ENCODE data around the gene BAZ2B.

The BAZ2B gene, protein sequence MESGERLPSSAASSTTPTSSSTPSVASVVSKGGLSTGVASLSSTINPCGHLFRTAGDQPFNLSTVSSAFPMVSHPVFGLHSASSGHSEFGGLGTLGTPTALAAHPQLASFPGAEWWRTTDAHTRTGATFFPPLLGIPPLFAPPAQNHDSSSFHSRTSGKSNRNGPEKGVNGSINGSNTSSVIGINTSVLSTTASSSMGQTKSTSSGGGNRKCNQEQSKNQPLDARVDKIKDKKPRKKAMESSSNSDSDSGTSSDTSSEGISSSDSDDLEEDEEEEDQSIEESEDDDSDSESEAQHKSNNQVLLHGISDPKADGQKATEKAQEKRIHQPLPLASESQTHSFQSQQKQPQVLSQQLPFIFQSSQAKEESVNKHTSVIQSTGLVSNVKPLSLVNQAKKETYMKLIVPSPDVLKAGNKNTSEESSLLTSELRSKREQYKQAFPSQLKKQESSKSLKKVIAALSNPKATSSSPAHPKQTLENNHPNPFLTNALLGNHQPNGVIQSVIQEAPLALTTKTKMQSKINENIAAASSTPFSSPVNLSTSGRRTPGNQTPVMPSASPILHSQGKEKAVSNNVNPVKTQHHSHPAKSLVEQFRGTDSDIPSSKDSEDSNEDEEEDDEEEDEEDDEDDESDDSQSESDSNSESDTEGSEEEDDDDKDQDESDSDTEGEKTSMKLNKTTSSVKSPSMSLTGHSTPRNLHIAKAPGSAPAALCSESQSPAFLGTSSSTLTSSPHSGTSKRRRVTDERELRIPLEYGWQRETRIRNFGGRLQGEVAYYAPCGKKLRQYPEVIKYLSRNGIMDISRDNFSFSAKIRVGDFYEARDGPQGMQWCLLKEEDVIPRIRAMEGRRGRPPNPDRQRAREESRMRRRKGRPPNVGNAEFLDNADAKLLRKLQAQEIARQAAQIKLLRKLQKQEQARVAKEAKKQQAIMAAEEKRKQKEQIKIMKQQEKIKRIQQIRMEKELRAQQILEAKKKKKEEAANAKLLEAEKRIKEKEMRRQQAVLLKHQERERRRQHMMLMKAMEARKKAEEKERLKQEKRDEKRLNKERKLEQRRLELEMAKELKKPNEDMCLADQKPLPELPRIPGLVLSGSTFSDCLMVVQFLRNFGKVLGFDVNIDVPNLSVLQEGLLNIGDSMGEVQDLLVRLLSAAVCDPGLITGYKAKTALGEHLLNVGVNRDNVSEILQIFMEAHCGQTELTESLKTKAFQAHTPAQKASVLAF (N-terminal part only)

DNA sequence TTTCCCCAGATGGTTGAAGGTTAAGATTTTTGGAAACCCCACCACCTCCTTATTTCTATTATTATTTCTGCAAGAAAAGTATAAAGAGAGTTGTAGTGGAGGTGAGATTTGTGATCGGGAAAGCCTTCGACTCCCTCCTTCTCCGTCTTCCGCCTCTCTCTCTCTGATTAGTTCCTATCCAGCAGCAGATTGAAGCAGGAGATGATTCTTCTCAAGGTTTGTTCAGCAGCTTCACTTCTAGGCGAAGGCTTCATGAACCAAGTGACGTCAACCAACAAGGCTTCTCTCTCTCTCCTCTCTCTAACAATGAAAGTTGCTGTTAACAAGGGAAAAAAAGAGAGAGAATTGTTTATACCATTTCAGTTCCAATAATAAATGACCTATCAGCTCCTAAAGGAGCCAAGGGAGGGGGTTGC, at the start of gene BAZ2B:
Gene BAZ2B (minus strand): TSS at position 263 of the 416 bp plus-strand sequence. CDS start 137,829 bp downstream, outside the sequence.
- Histone ChIP-seq H3K4me3 (ENCODE audit: low read depth, low read length) (peak within 1 kb of the TSS; percentile 94), H2AFZ (ENCODE audit: low read length, unreplicated experiment) (peak within 1 kb of the TSS; percentile 97), H3K4me1 (ENCODE audit: control insufficient read depth, insufficient read depth, low read length, unreplicated experiment) (peaks cover 22% of the 10 kb centered on the region), H3K79me2 (ENCODE audit: control insufficient read depth, insufficient read depth, low read length, unreplicated experiment) (peaks cover 22% of the 10 kb centered on the region), H3K27ac (ENCODE audit: low read depth, low read length) (peak within 1 kb of the TSS; percentile 87), H3K27me3 (ENCODE audit: insufficient read depth, low read length) (no peaks in the 10 kb centered on the region), H3K36me3 (ENCODE audit: insufficient read depth, low read length) (no peaks in the 10 kb centered on the region)

DNA sequence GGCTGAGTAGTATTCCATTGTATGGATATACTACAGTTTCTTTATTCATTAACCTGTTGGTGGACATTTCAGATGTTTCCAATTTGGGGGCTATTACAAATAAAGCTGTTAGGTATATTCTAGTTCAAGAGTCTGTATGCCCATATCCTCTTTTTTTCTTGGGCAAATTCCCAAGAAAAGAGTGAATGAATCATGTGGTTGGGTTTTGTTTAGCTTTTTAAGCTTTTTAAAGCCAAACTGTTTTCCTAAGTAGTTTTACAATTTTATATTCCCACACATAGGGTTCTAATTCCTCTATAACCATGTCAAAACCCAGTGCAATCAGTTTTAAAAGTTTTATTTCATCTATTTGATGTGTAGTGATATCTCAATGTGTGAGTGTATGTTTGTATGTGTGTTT, 44.9 kb upstream of the BAZ2B start:
- H2AFZ ChIP-seq (ENCODE audit: low read length, unreplicated experiment) = no peak overlapping the region

DNA sequence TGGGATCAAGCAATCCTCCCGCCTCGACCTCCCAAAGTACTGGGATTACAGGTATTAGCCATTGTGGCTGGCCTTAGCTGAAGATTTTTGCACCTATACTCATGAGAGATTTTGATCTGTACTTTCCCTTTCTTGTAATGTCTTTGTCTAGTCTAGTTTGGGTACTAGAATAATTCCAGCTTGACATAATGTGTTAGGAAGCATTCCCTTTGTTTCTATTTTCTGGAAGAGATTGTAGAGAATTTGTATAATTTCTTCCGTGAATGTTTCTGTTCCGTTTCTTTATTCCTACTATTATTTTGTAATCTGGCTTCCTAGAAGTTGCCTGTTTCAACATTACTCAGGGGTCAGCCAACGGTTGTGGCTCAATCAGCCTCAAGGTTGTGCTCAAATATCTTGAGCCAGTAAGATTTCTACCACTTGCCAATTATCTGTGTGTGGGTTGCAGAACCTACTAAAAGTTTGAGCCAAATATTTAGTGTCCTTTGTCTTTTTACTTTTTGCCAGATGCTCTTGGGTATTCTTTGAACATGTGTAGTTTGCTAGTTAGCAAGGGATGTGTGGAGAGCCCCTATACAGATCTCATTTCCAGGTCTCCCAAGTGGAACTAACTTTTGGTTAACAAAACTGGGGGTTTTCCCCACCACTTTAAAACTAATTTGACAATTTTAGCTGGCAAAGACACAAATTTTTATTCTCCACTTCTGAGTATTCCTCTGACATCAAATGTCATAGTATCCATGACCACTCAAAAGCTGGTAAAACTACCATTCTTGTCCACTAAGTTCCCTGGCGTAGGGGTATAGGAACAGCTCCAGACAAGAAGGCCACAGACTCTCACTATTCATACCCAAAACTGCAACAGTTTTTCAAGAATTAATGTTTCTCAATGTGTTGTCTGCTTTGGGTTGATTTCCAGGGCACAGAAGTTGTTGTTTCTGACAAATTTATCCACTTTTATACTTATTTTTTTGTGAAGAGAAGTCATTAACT, 42.8 kb upstream of the BAZ2B start:
- H3K27me3 ChIP-seq (ENCODE audit: insufficient read depth, low read length) = no peaks in the 10 kb centered on the region
- H3K4me3 ChIP-seq (ENCODE audit: low read depth, low read length) = no peak overlapping the region
- no peaks in the 10 kb centered on the region for H3K79me2 ChIP-seq (ENCODE audit: control insufficient read depth, insufficient read depth, low read length, unreplicated experiment)
- H3K36me3 ChIP-seq (ENCODE audit: insufficient read depth, low read length) = no peaks in the 10 kb centered on the region
- no peak overlapping the region for H2AFZ ChIP-seq (ENCODE audit: low read length, unreplicated experiment)
- H3K4me1 ChIP-seq (ENCODE audit: control insufficient read depth, insufficient read depth, low read length, unreplicated experiment) = no peaks in the 10 kb centered on the region
- H3K27ac ChIP-seq (ENCODE audit: low read depth, low read length) = no peak overlapping the region

More for the DNA sequence above, 44.9 kb upstream of the BAZ2B start:
- Histone ChIP-seq H3K36me3 (ENCODE audit: insufficient read depth, low read length) (no peaks in the 10 kb centered on the region), H3K79me2 (ENCODE audit: control insufficient read depth, insufficient read depth, low read length, unreplicated experiment) (no peaks in the 10 kb centered on the region), H3K4me3 (ENCODE audit: low read depth, low read length) (no peak overlapping the region), H3K27me3 (ENCODE audit: insufficient read depth, low read length) (no peaks in the 10 kb centered on the region), H3K4me1 (ENCODE audit: control insufficient read depth, insufficient read depth, low read length, unreplicated experiment) (no peaks in the 10 kb centered on the region), H3K27ac (ENCODE audit: low read depth, low read length) (no peak overlapping the region)

DNA sequence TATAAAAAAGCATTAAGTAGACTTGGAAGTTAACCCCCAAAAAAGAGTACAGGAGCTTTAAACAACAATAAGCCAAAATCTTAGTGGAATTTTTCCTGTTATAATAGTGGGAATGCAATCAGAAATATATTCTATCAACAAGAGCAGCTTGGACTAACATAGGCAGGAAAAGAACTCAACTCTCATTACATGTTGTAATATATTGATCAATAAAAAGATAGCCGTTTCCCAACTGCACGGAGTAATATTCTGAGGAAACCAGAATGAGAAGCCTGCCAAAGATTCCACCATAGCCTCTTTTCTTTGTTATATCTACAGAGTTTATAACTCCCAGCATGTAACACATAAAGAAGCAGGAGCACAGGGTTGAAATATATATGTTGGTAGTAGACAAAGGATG, 37.6 kb upstream of the BAZ2B start:
- Histone ChIP-seq H3K27ac (ENCODE audit: low read depth, low read length) (no peak overlapping the region), H3K4me1 (ENCODE audit: control insufficient read depth, insufficient read depth, low read length, unreplicated experiment) (no peaks in the 10 kb centered on the region), H3K36me3 (ENCODE audit: insufficient read depth, low read length) (no peaks in the 10 kb centered on the region), H3K79me2 (ENCODE audit: control insufficient read depth, insufficient read depth, low read length, unreplicated experiment) (no peaks in the 10 kb centered on the region), H3K27me3 (ENCODE audit: insufficient read depth, low read length) (no peaks in the 10 kb centered on the region), H2AFZ (ENCODE audit: low read length, unreplicated experiment) (no peak overlapping the region), H3K4me3 (ENCODE audit: low read depth, low read length) (no peak overlapping the region)

DNA sequence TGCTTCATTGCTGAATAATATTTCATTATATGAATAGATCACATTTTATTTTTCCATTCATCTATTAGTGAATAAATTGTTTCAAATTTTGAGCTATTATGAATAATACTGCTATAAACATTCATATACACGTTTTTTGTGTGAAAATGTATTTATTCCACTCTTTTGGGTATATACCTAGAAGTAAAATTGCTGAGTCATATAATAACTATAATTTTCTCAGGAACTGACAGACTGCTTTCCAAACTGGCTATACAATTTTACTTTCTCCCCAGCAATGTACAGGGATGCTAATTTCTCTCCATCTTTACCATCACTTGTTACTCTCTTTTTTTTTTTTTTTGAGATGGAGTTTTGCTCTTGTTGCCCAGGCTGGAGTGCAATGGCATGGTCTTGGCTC, 35.5 kb upstream of the BAZ2B start:
- H3K27ac ChIP-seq (ENCODE audit: low read depth, low read length) = no peak overlapping the region
- no peak overlapping the region for H3K4me3 ChIP-seq (ENCODE audit: low read depth, low read length)
- H3K27me3 ChIP-seq (ENCODE audit: insufficient read depth, low read length) = no peaks in the 10 kb centered on the region

DNA sequence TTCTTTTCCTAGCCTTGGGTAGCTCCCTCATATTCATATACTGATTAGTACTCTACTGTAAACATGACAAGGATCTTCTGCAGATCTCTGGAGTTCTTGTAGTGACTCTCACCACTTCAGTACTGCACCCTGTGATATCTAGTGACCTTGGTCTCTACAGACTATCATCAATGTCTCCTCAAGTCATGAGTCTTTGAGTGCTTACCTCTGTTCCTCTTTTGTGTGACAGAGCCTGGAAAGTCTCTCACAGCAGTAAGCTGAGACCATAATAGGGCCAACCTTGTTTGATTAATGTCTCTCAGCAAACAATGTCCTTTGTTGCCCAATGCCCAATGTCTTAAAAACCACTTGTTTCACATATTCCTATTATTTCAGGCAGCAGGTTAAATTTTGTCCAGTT, 34.2 kb upstream of the BAZ2B start:
- no peaks in the 10 kb centered on the region for H3K36me3 ChIP-seq (ENCODE audit: insufficient read depth, low read length)
- H2AFZ ChIP-seq (ENCODE audit: low read length, unreplicated experiment) = no peak overlapping the region
- H3K27me3 ChIP-seq (ENCODE audit: insufficient read depth, low read length) = no peaks in the 10 kb centered on the region
- H3K4me3 ChIP-seq (ENCODE audit: low read depth, low read length) = no peak overlapping the region
- no peaks in the 10 kb centered on the region for H3K79me2 ChIP-seq (ENCODE audit: control insufficient read depth, insufficient read depth, low read length, unreplicated experiment)
- no peak overlapping the region for H3K27ac ChIP-seq (ENCODE audit: low read depth, low read length)
- H3K4me1 ChIP-seq (ENCODE audit: control insufficient read depth, insufficient read depth, low read length, unreplicated experiment) = no peaks in the 10 kb centered on the region

More for the DNA sequence above, 35.5 kb upstream of the BAZ2B start:
- Histone ChIP-seq H2AFZ (ENCODE audit: low read length, unreplicated experiment) (no peak overlapping the region), H3K4me1 (ENCODE audit: control insufficient read depth, insufficient read depth, low read length, unreplicated experiment) (no peaks in the 10 kb centered on the region), H3K79me2 (ENCODE audit: control insufficient read depth, insufficient read depth, low read length, unreplicated experiment) (no peaks in the 10 kb centered on the region), H3K36me3 (ENCODE audit: insufficient read depth, low read length) (no peaks in the 10 kb centered on the region)

DNA sequence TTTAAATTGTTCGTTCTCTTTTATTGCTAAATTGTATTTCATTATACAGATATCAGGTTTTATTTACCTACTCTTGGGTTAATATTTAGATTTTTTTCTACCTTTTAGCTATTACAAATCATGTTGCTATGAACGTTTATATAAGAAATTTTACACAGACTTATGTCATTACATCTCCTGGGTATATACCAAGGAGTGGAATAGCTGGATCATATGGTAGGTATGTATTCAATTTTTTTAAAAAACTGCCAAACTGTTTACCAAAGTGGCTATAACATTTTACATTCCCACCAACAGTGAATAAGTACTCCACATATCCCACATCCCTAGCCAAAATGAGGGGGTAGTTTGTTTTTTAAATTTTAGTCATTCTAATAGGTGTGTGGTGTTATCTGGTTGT, 32.3 kb upstream of the BAZ2B start:
- no peak overlapping the region for H3K4me3 ChIP-seq (ENCODE audit: low read depth, low read length)
- no peak overlapping the region for H3K27ac ChIP-seq (ENCODE audit: low read depth, low read length)
- H3K27me3 ChIP-seq (ENCODE audit: insufficient read depth, low read length) = no peaks in the 10 kb centered on the region

DNA sequence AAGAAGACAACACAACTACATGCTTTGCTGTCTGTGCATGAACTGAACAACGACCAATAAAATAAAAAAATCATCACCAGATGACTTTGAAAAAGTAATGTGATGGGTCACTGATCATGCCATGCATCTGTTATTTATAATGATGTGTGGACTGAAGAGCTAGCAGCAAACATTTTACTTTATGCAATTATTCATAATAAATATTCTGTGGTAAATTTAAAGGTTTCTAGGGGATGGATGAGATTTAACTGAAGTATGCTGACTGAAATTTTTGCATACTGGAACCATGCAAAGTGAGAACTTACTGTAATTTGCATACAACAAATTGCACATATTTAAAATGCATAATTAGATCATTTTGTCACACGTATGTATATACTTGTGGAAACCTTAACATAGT, 31.3 kb upstream of the BAZ2B start:
- Histone ChIP-seq H2AFZ (ENCODE audit: low read length, unreplicated experiment) (no peak overlapping the region), H3K27me3 (ENCODE audit: insufficient read depth, low read length) (no peaks in the 10 kb centered on the region), H3K4me1 (ENCODE audit: control insufficient read depth, insufficient read depth, low read length, unreplicated experiment) (no peaks in the 10 kb centered on the region), H3K27ac (ENCODE audit: low read depth, low read length) (no peak overlapping the region), H3K4me3 (ENCODE audit: low read depth, low read length) (no peak overlapping the region), H3K36me3 (ENCODE audit: insufficient read depth, low read length) (no peaks in the 10 kb centered on the region), H3K79me2 (ENCODE audit: control insufficient read depth, insufficient read depth, low read length, unreplicated experiment) (no peaks in the 10 kb centered on the region)

More for the DNA sequence above, 32.3 kb upstream of the BAZ2B start:
- Histone ChIP-seq H3K4me1 (ENCODE audit: control insufficient read depth, insufficient read depth, low read length, unreplicated experiment) (no peaks in the 10 kb centered on the region), H2AFZ (ENCODE audit: low read length, unreplicated experiment) (no peak overlapping the region), H3K79me2 (ENCODE audit: control insufficient read depth, insufficient read depth, low read length, unreplicated experiment) (no peaks in the 10 kb centered on the region), H3K36me3 (ENCODE audit: insufficient read depth, low read length) (no peaks in the 10 kb centered on the region)

DNA sequence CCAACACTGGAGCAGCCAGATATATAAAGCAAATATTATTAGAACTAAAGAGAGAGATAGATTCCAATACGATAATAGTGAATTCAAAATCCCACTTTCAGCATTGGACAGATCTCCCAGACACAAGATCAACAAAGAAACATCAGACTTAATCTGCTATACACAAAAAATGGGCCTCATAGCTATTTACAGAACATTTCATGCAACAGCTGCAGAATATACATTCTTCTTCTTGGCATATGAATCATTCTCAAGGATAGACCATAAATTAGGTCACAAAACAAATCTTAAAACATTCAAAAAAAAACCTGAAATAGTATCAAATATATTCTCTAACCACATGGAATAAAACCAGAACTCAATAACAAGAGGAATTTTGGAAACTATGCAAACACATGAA, 23.8 kb upstream of the BAZ2B start:
- H2AFZ ChIP-seq (ENCODE audit: low read length, unreplicated experiment) = no peak overlapping the region
- no peak overlapping the region for H3K27ac ChIP-seq (ENCODE audit: low read depth, low read length)
- no peaks in the 10 kb centered on the region for H3K79me2 ChIP-seq (ENCODE audit: control insufficient read depth, insufficient read depth, low read length, unreplicated experiment)
- H3K4me3 ChIP-seq (ENCODE audit: low read depth, low read length) = no peak overlapping the region
- peaks cover 20% of the 10 kb centered on the region for H3K4me1 ChIP-seq (ENCODE audit: control insufficient read depth, insufficient read depth, low read length, unreplicated experiment)
- H3K36me3 ChIP-seq (ENCODE audit: insufficient read depth, low read length) = 0 out of 2 replicates have a peak, but pooled peaks cover 2% of the 10 kb centered on the region
- H3K27me3 ChIP-seq (ENCODE audit: insufficient read depth, low read length) = no peaks in the 10 kb centered on the region

Data from ACC112 (cell line).